GM10847 (cell line): ENCODE measurements around the gene APBA2.

Experiments used
- POLR2A ChIP-seq: IDR thresholded peaks from 2 replicates; pipeline ENCODE4 v1.6.1; 2011; ENCODE audit not compliant: insufficient read length; ENCODE audit errors: extremely low read depth

Gene APBA2

GRCh38 chr15:29067949-29068348, 182.2 kb downstream of the APBA2 start:
- TF ChIP-seq POLR2A: no peak

GRCh38 chr15:29070471-29071231, 184.9 kb downstream of the APBA2 start:
- TF ChIP-seq POLR2A: no peak

- no peak for TF ChIP-seq POLR2A
These were observed 185.6 kb downstream of the APBA2 start for GRCh38 chr15:29071232-29071881.

GRCh38 chr15:29071882-29072273, 186.1 kb downstream of the APBA2 start:
- no peak for TF ChIP-seq POLR2A

- no peak for TF ChIP-seq POLR2A
These were observed 186.7 kb downstream of the APBA2 start for GRCh38 chr15:29072444-29072843.

GRCh38 chr15:29074045-29074444, 188.3 kb downstream of the APBA2 start:
- no peak for TF ChIP-seq POLR2A

GRCh38 chr15:29078541-29078940, 192.8 kb downstream of the APBA2 start:
- TF ChIP-seq POLR2A: no peak

- no peak for TF ChIP-seq POLR2A
These were observed 193.7 kb downstream of the APBA2 start for GRCh38 chr15:29079479-29079878.

GRCh38 chr15:29081781-29082180, 196.0 kb downstream of the APBA2 start:
- no peak for TF ChIP-seq POLR2A

GRCh38 chr15:29083161-29083560, 197.4 kb downstream of the APBA2 start:
- no peak for TF ChIP-seq POLR2A

- TF ChIP-seq POLR2A: no peak
These were observed 198.1 kb downstream of the APBA2 start for GRCh38 chr15:29083858-29084257.

- no peak for TF ChIP-seq POLR2A
These were observed 200.2 kb downstream of the APBA2 start for GRCh38 chr15:29086001-29086400.

- no peak for TF ChIP-seq POLR2A
These were observed 201.1 kb downstream of the APBA2 start for GRCh38 chr15:29086891-29087290.

- TF ChIP-seq POLR2A: no peak
These were observed 201.9 kb downstream of the APBA2 start for GRCh38 chr15:29087521-29088285.

GRCh38 chr15:29088666-29089065, 202.9 kb downstream of the APBA2 start:
- TF ChIP-seq POLR2A: no peak
